GM12874 (cell line): Measurements from ENCODE around the gene RBM10.

Experiments
- TF ChIP-seq, protein P1 (sequence below): IDR thresholded peaks from 2 replicates; pipeline ENCODE4 v1.5.1; 2011; ENCODE audit warnings: low read depth, mild to moderate bottlenecking, control low read depth, low read length, moderate library complexity; ENCODE audit not compliant: insufficient read depth

The RBM10 gene

DNA sequence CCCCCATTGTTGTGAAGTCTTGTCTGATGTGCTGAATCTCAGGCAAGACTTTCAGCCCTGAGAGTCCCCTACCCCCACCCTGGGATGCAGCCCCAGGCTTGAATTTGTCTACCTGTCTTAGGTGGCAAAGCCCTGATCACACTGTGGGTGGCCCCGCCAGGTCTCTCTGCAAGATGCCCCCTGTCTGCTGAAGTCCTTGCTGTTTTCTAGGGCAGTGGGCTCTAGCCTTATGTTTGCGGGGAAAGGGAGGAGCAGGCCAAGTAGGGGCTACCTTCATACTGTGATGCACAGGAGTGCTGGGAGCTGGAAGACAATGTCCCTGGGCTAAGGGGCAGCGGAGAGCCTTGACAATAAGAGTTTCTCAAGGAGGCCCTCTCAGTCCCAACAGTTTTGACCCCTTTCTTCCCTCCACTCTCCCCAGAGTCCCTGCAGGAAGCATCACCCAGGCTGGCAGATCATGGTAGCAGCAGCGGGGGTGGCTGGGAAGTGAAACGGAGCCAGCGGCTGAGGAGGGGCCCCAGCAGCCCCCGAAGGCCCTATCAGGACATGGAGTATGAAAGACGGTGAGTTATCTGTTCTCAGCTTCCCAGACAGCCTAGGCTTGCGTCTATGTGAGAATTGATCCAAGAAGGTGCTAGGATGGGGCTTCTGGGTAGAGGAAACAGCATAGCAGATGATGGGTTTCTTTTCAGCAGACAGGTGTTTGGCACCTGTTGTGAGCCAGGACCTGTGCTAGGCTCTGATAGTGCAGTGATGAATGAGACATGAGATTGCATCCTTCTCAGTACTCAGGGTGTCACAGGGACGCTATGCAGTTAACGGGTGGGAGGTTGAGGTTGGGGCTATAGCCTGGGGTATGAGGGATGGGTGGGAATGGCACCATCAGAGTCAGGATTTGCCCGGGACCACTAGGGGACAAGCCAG lies 2.2 kb downstream of the RBM10 start:
- TF ChIP-seq, protein P1, sequence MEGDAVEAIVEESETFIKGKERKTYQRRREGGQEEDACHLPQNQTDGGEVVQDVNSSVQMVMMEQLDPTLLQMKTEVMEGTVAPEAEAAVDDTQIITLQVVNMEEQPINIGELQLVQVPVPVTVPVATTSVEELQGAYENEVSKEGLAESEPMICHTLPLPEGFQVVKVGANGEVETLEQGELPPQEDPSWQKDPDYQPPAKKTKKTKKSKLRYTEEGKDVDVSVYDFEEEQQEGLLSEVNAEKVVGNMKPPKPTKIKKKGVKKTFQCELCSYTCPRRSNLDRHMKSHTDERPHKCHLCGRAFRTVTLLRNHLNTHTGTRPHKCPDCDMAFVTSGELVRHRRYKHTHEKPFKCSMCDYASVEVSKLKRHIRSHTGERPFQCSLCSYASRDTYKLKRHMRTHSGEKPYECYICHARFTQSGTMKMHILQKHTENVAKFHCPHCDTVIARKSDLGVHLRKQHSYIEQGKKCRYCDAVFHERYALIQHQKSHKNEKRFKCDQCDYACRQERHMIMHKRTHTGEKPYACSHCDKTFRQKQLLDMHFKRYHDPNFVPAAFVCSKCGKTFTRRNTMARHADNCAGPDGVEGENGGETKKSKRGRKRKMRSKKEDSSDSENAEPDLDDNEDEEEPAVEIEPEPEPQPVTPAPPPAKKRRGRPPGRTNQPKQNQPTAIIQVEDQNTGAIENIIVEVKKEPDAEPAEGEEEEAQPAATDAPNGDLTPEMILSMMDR, result no peak

DNA sequence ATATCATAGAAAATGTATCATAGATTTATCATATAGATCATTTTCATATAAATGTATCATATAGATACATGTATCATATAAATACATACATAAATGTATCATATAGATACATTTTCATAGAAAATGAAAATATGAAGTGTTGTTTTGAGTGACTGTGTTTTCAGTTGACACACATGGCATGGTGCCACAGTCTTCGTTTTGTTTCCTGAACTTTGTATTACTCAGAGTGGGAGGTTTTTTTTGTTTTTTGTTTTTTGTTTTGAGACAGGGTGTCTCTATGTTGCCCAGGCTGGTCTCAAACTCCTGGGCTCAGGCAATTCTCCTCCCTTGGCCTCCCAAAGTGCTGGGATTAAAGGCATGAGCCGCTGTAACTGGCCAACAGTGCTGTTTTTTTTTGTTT lies 3.9 kb downstream of the RBM10 start:
- TF ChIP-seq, protein P1, result no peak

DNA sequence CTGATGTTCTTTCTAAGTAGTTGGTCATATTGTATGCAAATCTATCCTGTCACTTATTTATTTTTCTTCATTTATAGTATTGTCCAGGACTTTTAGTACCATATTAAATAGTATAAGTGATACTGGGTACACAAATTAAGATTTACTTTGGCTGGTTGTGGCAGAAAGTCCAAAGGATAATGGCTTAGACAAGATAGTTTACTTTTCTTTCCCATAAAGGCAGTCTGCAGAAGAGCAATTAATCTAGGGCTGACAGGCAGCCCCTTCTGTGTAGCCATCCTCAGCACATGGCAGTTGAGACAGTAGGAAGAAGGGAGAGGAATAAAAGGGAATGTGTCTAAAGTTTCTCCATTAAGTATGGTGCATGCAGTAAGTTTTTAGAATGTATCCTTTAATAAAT lies 6.4 kb downstream of the RBM10 start:
- TF ChIP-seq, protein P1, result no peak

- TF ChIP-seq, protein P1, result no peak
These were observed 11.8 kb downstream of the RBM10 start for GRCh38 chrX:47156611-47157520.

- TF ChIP-seq, protein P1, result no peak
These were observed 13.1 kb downstream of the RBM10 start for GRCh38 chrX:47158131-47158530.

GRCh38 chrX:47158781-47159180 lies 13.8 kb downstream of the RBM10 start:
- TF ChIP-seq, protein P1, result no peak

GRCh38 chrX:47160781-47161180 lies 15.8 kb downstream of the RBM10 start:
- TF ChIP-seq, protein P1, result no peak
